GM19351 (cell line): ENCODE results near the gene PEA15.

ENCODE experiments used
- ATAC-seq: cut with Tn5 transposase; IDR thresholded peaks from one replicate; pipeline ENCODE4 v1.9.1; 2021; ENCODE audit warnings: mild to moderate bottlenecking, moderate library complexity; ENCODE audit not compliant: unreplicated experiment

Gene PEA15

DNA sequence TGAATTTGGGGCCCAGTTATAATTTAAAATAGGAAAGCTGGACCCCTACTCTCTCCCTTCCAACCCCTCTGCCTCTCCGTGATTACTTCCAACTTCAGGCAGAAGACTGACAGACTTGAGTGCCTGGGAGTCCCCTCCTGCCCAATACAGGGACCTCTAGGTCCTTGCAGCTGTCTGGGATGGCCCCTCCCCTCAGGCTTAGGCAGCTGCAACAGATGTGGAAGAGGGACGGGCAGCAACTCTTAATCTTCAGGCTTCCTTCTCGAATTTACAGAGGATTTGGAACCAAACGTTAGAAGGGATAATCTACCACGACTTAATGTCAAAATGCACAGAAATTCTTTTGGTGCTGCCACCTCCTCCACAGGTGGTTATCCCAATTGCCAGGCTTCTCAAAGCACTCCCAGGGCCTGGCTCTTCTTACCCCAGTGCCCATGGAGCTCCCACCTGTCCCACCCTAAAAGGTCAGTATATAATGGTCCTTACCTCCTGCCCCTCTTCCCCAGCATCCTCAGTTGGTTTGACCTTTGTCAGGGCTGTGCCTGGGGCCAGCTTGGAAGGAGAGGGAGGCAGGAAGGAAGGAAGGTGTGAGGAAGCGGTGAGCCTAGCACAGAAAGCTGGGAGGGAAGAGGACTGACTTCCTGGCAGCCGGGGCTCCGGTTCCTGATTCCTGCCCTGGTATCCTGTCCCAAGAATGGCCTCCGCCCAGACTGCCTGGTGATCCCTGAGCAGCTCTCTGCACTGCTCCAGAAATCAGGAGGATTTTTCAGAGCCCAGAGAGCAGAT, 2.8 kb downstream of the PEA15 start:
- ATAC-seq: no peak

DNA sequence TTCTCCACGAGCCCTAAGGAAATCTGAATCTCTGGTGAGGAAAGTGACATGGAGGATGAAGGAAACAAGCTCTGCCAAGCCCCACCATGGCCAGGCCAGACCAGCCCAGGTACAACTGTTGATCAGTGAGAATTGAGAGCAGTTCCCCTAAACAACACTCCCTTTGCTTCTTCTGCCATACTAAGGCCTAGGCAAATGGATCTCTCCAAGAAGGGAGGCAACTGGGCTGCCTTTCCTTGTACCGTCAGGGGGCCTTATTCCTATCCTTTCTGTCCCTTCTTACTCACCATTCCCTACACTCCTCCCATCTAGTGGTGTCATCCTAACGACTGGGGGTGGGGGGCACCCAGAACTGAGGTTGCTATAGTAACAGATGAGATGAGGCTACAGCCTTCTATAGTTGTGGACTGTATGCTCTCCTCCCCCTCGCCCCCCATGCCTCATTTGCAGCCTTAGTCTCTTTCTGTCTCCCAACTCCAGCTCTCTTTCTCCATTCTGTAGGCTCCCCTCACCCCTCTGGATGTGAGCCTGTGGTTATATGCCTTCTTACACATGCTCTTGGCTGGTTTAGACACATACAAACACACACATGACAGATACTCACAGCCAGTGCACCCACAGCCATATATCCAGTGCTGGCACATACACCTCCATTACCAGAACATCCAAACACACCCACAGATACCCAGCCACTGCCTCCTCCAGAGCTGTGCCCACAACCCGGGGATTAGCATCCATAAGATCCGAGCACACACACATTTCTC, 3.6 kb downstream of the PEA15 start:
- ATAC-seq: no peak

DNA sequence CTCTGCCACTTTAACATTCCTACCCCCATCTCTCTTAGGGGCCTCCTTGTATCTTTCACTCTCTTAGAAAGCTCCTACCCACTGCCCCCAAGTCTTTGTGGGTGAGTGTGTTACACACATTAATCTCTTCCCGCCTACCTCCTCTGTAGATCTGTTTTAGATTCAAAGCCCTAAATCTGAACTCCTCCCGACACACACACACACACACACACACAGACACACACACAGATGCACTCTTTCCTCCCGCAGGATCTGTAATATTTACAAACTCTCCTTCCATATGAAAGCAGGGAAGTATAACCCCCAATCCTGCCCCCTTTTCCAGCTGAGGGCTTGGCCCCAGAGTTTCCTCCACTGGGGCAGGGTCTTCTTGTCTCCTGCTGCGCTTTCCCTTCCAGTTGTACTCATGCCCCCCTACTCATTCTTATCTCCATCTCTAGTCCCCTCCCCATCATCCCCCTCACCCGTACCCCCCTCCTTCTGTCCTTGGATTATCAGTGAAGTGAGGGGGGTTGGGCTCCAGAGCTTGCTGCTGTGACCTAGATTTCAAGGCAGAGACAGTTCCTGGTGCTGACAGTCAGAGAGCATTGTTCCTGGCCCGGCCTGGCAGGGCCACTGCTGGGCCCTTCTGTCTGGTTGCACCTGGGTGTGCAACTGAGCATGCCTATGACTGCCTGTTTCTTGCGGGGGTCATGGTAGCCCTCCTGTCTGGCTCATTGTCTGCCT, 4.3 kb downstream of the PEA15 start:
- no peak for ATAC-seq

DNA sequence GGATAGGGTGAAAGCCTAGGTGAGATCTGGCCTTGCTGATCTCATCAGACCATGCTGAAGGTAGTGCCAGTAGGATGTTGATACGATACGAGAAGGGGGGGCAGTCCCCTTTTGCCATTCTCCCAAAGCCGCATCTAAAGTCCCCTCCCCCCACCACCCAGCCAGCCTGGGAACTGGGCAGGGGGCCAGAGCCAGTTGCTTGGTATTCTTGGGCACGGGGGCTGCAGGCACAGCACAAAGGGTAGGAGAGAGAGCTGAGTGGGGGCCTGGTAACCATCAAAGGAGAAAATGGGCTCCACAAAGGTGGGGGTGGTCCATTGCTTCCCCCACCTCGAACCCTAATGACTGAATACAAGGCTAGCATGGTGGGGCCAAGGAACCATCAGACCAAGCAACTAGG, 5.4 kb downstream of the PEA15 start:
- ATAC-seq: no peak

DNA sequence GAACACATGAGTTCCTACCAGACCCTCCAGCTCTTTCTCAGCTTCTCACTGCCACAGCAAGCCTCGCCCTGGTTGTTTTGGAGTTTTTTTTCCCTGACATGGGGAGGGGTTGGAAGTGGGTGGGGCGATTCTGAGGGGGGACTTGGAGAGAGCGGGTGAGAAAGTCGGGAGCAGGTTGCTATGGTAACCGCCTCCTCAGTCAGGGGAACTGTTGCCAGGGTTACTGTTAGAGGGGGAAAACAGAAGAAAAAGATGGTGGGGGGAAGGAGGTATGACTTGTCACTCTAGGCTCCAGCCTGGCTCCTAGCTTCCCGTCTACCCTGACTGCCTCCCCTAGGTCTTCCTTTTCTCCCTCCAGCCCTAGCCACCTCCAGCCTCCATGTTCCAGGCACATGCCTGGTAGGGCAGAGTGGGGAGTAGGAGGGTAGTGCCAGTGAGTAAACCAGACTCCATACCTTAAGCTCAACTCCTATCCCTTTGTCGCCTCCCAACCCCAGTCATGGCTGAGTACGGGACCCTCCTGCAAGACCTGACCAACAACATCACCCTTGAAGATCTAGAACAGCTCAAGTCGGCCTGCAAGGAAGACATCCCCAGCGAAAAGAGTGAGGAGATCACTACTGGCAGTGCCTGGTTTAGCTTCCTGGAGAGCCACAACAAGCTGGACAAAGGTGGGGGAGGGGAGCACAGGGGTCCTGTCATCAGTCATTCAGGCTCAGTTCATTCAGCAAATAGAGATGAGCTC, 6.0 kb downstream of the PEA15 start:
- ATAC-seq: no peak

DNA sequence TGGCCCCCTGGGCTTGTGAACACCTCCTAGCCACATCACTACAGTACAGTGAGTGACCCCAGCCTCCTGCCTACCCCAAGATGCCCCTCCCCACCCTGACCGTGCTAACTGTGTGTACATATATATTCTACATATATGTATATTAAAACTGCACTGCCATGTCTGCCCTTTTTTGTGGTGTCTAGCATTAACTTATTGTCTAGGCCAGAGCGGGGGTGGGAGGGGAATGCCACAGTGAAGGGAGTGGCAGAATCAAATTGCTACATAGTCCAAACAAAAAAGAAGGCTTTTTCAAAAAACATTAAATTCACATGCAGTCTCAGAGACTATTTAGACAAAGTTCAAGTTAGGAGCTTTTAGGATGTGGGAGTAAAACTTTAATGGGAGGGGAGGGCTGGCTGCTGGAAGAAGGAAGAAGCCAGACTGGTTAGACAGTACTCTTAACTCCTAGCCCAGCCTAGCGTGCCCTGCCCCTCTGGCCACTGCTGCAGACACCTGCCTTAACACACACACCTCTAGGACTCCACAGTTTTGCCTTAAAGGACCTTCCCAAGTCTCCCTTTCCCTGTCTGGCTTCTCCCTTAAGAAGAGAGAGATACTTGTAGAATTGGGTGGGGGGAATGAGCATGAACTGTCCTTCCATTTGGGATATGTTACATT, 9.4 kb downstream of the PEA15 start:
- ATAC-seq: no peak

DNA sequence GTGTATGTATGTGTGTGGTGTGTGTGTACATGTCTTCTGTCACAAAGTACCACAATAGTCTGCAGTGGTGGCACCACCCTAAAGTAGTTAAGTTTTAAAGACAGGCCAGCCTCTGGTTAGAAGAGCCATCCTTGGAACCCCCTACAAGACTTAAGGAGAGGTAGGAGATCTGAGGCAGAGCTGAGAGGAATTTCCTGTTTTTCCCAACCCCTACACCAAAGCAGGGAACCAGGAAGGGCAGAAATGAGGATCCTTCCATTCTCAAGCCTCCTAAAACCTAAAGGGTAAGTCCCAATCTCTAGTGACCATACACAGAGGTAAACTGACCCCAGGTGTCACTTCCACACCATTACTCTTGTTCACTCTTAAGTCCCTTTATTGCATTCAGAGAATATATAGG, 11.1 kb downstream of the PEA15 start:
- no peak for ATAC-seq

DNA sequence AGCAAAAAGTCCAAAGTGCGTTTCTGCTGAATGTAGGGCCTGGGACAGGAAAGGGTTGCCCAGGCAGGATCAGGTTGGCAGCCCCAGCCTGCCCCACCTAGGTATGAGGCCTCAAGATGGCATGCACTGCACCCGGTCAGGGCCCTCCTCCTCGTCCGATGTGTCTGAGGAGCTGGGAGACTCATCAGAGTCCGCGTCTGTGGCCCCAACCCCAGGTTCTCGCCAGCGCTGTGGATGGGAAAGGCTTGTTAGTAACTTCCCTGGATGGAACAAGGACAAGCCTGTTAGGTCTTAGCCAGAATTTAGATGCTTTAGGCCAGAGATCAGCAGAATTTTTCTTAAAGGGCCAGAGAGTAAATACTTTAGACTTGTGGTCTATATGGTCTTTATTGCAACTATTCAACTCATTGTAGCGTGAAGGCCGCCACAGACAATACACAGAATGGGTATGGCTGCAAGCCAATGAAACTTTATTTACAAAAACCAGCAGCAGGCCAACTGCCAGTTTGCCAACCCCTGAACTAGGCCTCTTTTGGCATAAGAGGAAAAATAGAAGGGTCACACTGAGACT, 12.4 kb downstream of the PEA15 start:
- no peak for ATAC-seq

DNA sequence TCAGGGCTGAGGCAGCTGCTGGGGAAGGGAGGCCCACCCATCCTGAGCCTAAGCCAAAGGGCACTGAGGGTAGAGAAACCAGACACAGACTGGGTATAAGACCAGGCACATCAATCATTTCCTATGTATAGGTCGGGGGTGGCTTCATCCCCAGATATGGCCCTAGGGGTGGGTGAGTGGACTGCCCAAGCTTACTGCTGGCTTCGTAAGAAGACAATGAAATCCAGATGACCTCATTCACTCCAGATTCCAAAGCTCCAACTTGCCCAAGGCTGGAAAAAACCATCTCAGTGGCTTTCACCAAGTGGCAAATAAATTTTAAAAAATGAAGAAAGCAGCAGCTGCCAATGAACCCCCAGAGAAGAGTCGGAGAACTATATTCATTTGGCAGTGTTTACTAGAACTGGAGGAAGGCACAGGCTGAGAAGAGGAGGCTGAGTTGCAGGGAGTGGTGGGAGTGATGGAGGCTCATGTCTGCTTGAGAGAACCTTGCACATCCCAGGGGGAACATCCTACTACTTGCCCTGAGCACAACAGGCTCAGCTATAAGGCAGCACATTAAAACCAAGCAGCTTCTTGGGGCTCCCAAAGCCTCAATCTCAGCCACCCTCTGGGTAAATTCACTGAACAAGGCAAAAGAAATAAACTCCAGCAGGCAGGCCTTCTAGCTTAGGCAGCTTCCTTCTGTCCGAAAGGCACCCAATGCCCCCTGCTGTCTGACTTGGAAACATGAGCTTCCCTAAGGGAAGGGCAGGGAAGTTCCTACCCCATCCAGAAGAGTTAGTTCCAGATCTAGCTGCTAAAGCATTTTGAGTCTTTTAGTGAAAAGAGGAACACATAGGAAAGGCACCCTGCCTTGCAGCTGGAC, 14.1 kb downstream of the PEA15 start:
- no peak for ATAC-seq

DNA sequence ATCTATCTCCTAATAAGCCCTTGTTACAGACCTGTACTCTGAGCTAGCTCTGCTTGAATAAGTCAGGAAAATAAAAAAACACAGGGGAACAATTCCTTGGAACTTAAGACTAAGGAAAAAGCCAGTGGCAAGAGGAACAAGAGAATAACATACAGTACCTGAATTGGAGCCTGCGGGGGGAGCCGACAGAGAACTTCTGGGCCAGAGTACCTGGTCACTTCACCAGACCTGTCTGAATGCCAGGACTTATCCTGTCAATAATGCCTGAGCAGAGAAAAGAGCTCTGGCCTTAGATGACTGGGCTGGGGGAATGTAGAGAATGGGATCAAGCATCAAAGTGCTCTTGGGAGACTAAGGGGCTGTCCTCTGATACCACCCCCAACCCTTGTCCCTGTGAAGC, 15.1 kb downstream of the PEA15 start:
- no peak for ATAC-seq

DNA sequence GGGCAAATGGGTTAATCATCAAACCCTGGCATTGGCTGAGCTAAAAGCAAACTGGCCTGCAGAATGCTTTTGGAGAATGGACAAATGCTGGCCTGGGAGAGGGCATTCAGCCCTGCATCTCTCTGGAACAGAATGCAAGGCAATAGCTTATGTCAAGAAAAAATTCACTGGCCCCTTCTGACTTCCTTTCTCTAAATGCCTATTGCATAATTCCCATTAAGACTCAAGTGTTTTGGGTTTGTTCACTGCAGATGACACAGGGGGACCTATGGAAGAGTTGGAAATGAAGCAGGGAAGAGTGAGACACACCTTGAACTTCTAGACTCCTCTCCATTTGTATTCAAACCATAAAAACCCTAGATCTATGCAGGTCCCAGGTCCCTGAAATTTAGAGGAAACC, 15.9 kb downstream of the PEA15 start:
- no peak for ATAC-seq

DNA sequence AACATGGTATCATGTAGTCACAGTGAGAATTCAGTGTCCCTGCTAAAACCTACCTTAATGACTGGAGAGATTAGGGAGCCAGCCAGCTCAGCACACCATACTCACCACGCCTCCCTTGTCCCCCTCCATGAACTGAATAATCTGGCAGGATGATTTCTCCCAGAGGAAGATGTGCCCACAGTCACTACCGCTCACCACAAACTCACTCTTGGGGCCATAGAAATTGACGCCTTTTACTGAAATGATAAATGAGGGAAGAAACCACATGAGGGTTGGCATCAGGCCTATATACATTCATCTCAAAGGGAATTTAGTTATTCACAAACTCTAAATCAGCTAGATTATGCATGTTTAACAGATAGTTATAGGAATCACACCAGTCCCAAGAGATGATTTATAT, 17.4 kb downstream of the PEA15 start:
- ATAC-seq: no peak

DNA sequence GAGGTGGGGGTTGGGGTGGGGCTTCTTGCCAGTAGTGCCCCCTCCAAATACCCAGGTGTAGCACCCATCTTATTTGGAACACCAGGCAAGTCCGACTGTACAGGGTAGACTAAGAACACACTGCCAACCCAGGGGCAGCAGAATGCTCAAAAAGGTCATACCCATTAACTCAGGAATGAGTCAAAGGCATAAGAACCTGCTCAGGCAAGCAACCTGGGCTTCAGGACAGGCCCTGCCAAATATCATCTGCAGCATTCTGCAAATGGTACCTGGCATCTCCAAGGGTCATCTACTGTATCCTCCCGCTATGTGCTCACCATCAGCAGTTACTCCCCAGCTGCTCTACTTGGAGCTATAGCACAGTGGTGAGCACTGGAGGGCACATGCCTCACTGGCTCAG, 19.4 kb downstream of the PEA15 start:
- ATAC-seq: no peak

DNA sequence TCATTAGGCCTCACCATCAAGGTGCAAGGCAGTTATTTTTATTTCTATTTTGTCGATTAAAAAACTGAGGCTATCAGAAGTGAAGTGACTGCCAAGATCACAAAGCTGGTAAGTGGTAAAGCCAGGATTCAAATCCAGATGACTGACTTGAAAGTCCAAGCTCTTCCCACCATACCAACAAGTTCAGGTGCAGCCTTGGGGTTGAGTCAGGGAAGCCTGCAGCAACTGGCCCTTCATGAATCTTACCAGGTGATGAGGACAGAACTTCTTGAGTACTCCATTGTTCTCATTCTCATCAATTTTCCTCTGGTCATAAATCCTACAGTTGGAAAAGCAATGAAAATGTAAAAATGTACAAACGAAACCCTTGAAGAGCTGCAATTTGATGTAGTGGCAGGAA, 20.2 kb downstream of the PEA15 start:
- no peak for ATAC-seq

DNA sequence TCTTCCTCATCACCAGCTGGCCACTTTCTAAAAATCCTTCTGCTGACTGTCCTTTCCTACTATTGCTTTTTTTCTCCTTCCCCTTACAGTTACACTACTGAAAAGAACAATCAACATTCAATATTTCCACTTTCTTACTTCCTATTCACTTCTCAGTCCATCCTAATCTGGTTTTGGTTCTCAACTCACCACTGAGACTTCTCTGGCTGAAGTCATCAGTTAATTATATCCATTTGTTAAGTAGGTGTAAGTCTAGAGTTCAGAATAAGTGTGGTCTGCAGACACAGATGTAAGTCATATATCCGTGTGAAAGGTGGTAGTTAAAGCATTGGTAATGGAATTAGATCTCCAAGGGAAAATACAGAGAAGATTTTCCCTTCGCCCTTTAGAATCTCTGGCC, 21.4 kb downstream of the PEA15 start:
- peak; percentile 65 for ATAC-seq

DNA sequence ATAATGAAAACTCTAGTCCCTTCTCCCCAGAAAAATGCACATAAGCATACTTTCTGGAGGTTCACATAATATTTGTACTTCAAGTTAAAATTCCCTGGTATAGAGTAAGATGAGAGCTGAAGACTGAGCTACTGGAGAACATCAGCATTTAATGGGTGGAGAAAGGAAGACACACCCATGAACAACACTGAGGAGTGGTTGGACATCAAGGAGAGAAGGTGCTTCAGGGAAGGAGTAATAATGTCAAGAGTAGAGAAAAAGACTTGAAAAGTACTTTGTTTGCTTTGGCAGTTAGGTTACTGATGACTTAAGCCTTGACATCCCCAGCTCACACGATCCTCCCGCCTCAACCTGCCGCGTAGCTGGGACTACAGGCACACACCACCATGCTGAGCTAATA, 21.9 kb downstream of the PEA15 start:
- ATAC-seq: no peak

DNA sequence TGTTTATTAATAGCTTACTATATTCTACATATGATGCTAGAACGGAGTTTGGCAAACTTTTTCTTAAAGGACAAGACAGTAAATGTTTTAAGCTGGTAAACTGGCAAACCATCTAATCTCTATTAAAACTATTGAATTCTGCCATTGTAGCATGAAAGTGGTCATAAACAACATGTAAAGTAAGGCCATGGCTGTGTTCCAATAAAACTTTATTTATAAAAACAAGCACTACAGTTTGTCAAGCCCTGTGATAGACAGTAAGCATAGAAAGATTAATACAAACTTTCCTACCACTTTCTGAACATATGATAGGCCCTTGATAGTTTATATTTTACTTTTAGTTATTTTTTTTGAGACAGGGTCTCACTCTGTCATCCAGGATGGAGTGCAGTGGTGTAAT, 22.4 kb downstream of the PEA15 start:
- no peak for ATAC-seq

DNA sequence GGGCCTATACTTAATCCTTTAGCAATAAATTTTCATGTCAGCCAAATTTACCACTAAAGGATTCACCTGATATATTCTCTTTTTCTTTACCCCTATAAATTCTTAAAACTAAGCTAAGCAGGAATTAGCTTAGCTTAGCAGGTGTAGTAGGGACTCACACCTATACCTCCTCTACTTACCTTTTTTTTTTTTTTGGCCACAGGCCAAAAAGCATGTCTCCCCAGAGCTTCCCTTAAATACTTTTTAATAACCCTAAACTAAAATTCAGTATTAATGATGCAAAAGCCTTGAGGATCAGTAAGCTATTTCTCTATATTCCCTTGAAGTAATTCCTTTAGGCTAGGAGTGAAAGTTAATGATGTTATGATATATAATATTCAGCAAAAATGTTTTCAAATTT, 23.2 kb downstream of the PEA15 start:
- ATAC-seq: no peak

DNA sequence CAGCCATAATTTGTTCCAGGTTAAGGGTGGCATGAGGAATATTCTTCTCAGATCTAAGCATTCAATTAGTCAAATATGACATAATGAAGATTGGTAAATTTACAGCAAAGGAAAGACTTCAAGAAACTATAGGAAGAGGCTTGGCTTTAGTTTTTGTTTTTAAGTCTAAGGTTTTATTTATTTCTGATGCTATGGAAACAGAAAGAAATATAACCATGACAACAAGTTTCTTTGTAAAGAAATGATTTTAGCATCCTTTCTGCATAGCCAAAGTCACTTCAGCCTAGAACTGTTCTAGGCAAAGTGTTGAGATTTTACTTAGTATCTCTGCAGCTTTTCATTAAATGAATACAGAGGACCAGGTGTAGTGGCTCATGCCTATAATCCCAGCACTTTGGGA, 27.7 kb downstream of the PEA15 start:
- ATAC-seq: no peak
